Tibial nerve (tissue), 3 donors: ENCODE results near the gene ADGRG1.

Experiments used
- POLR2A ChIP-seq, 2 donors: fragments of 450-650 bp; IDR thresholded peaks; one replicate each; pipeline ENCODE4 v1.6.1; 2017; ENCODE audit warnings: antibody characterized with exemption in 2 of 2, mild to moderate bottlenecking in 2 of 2, moderate library complexity in 2 of 2
- TF ChIP-seq, protein P1 (sequence below), 5 experiments: fragments of 200-600 bp in 3 of 5; fragments of 450-650 bp in 2 of 5; sonication (generic) in 3 of 5; IDR thresholded peaks; one replicate each; pipeline ENCODE4 v1.5.1; 2016 to 2019; ENCODE audit warnings: antibody characterized with exemption in 5 of 5, mild to moderate bottlenecking in 3 of 5, moderate library complexity in 2 of 5

DNA sequence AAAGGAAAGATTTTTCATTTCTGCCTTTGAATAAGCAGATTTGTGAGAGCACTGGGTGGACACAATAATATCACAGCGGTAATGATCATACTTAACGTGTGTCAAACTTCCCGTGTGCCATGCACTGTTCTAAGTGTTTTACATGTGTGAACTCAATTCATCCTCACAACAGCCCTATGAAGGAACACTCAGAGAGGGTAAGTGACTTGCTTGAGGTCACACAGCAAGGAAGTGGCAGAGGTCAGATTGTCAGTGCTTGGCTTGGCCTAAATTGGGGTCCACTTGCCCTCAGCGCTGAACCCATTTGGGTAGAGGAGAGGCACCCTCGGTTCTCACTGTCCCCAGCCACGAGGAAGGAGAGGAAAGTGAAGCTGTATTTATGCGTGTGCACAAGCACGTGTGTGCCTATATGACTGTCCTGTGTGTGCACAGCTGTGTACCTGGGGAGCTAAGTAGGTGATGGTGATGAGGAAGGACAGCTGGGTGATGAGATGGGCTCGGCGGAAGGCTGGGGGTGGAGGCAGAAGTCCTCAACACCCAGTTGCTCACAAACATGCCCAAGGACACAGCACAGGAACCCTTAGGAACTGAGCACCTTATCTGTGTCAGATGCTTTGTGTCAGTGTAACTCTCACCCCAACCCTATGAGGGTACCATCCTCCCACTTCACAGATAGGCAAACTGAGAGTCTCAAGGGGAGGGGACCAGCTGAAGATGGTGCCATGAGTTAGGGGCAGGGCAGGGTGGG, 29.9 kb downstream of the ADGRG1 start:
- TF ChIP-seq, protein P1, sequence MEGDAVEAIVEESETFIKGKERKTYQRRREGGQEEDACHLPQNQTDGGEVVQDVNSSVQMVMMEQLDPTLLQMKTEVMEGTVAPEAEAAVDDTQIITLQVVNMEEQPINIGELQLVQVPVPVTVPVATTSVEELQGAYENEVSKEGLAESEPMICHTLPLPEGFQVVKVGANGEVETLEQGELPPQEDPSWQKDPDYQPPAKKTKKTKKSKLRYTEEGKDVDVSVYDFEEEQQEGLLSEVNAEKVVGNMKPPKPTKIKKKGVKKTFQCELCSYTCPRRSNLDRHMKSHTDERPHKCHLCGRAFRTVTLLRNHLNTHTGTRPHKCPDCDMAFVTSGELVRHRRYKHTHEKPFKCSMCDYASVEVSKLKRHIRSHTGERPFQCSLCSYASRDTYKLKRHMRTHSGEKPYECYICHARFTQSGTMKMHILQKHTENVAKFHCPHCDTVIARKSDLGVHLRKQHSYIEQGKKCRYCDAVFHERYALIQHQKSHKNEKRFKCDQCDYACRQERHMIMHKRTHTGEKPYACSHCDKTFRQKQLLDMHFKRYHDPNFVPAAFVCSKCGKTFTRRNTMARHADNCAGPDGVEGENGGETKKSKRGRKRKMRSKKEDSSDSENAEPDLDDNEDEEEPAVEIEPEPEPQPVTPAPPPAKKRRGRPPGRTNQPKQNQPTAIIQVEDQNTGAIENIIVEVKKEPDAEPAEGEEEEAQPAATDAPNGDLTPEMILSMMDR (IDR thresholded peaks at IDR 0.05) = no peak
- TF ChIP-seq POLR2A (IDR thresholded peaks at IDR 0.05) = no peak
